ENCODE measurements around the gene IL25.

DNA sequence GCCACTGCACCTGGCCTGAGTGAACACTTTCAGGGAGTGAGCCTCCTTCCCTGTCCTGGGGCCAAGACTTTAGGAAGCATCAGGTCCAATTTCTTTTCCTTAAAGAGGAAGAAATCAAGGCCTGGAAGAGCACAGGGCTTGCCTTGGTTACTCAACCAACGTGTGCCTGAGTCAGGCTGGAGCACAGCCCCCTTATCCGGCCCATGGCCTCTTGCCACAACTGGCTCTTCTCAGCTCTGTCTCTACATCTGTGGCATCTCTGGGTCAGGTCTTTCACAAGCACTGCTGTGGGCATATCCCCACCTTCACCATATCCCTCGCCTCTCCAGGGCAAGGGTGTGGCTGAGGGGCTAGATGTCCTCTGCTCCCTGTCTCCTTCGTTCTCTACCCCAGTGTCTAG is 28.7 kb downstream of the IL25 start:
- TF ChIP-seq CTCF (IDR thresholded peaks at IDR 0.05) (no peak), POLR2A (IDR thresholded peaks at IDR 0.05) (no peak), EP300 (IDR thresholded peaks at IDR 0.05) (no peak)

Measured in suprapubic skin (tissue), 3 donors.